GM18498 (cell line): Measurements from ENCODE around the gene FKBP2.

ENCODE experiments used
- ATAC-seq: cut with Tn5 transposase; IDR thresholded peaks from one replicate; pipeline ENCODE4 v1.9.1; 2021; ENCODE audit warnings: mild to moderate bottlenecking, moderate library complexity; ENCODE audit not compliant: unreplicated experiment

Gene FKBP2

GRCh38 chr11:64247729-64248531 is 7.0 kb downstream of the FKBP2 start:
- no peak for ATAC-seq

GRCh38 chr11:64248578-64248977 is 7.7 kb downstream of the FKBP2 start:
- ATAC-seq, result no peak

- no peak for ATAC-seq
These were observed 8.1 kb downstream of the FKBP2 start for GRCh38 chr11:64249038-64249437.

- ATAC-seq, result no peak
These were observed 8.9 kb downstream of the FKBP2 start for GRCh38 chr11:64249563-64250414.

- no peak for ATAC-seq
These were observed 9.6 kb downstream of the FKBP2 start for GRCh38 chr11:64250415-64251015.

- ATAC-seq, result peak; percentile 54
These were observed 10.3 kb downstream of the FKBP2 start, which contains the start of gene PLCB3 for GRCh38 chr11:64251016-64251752. PLCB3 (plus strand) TSS chr11:64251530; CDS start chr11:64251650, 120 bp downstream.

GRCh38 chr11:64251753-64252002 is 10.8 kb downstream of the FKBP2 start:
- ATAC-seq, result no peak

GRCh38 chr11:64252003-64252872 is 11.3 kb downstream of the FKBP2 start:
- ATAC-seq, result no peak

GRCh38 chr11:64253043-64253442 is 12.1 kb downstream of the FKBP2 start:
- ATAC-seq, result no peak

- no peak for ATAC-seq
These were observed 12.6 kb downstream of the FKBP2 start for GRCh38 chr11:64253481-64253880.

- no peak for ATAC-seq
These were observed 13.4 kb downstream of the FKBP2 start for GRCh38 chr11:64254326-64254725.

GRCh38 chr11:64255135-64256128 is 14.5 kb downstream of the FKBP2 start:
- no peak for ATAC-seq

- ATAC-seq, result no peak
These were observed 15.4 kb downstream of the FKBP2 start for GRCh38 chr11:64256300-64256699.

- ATAC-seq, result no peak
These were observed 17.5 kb downstream of the FKBP2 start for GRCh38 chr11:64258356-64258755.

- no peak for ATAC-seq
These were observed 18.1 kb downstream of the FKBP2 start for GRCh38 chr11:64258946-64259532.

- no peak for ATAC-seq
These were observed 18.7 kb downstream of the FKBP2 start for GRCh38 chr11:64259533-64260067.

GRCh38 chr11:64260147-64260708 is 19.3 kb downstream of the FKBP2 start:
- no peak for ATAC-seq

GRCh38 chr11:64261556-64262080 is 20.7 kb downstream of the FKBP2 start:
- ATAC-seq, result no peak
